MCF 10A (cell line): ENCODE data around the gene TMC6. TPM values are rescaled to one million over a fixed set of nuclear protein-coding genes. Genes with fewer than 3 reads are reported as not detected.
"Not testable (repeated sequence)": the region's sequence is repeated elsewhere in the genome, so short reads cannot be mapped to it uniquely, and the experiment has no call there.

ENCODE experiments used
- BruUV-seq: library from RNA; stranded (reverse); fragments of 400-500 nt; replicated peaks from 2 replicates; lab custom pipeline; 2021; lab: Mats Ljungman, UMichigan
- CTCF ChIA-PET: fragments of 300-600 bp; sonication (Branson Sonifier 250); formaldehyde crosslinking; extraction: SDS; loops from one replicate; lab custom pipeline; 2021; ENCODE audit warnings: antibody characterized with exemption, inconsistent platforms; lab: Yijun Ruan, JAX
- POLR2A ChIA-PET: fragments of 300-600, 350-650 bp; sonication (Branson Sonifier 250); formaldehyde crosslinking; extraction: SDS; loops from one replicate; lab custom pipeline; 2020; ENCODE audit warnings: antibody characterized with exemption, inconsistent platforms; lab: Yijun Ruan, JAX
- DNase-seq: peaks from one replicate; pipeline ENCODE4 v3.0.0-alpha.2; 2018; ENCODE audit not compliant: unreplicated experiment
- H3K27ac Mint-ChIP-seq: one replicate; pipeline ENCODE4 v1.8.0; 2022; ENCODE audit warnings: mild to moderate bottlenecking, low read depth, mixed read lengths; ENCODE audit not compliant: unreplicated experiment
- H3K27me3 Mint-ChIP-seq: one replicate; pipeline ENCODE4 v1.8.0; 2022; ENCODE audit warnings: mixed read lengths; ENCODE audit not compliant: insufficient read depth, unreplicated experiment
- H3K36me3 Mint-ChIP-seq: one replicate; pipeline ENCODE4 v1.8.0; 2022; ENCODE audit warnings: mild to moderate bottlenecking, moderate library complexity, mixed read lengths; ENCODE audit not compliant: insufficient read depth, unreplicated experiment
- H3K4me1 Mint-ChIP-seq: one replicate; pipeline ENCODE4 v1.8.0; 2022; ENCODE audit warnings: mixed read lengths; ENCODE audit not compliant: insufficient read depth, unreplicated experiment
- H3K4me3 Mint-ChIP-seq: one replicate; pipeline ENCODE4 v1.8.0; 2022; ENCODE audit warnings: mild to moderate bottlenecking, moderate library complexity, mixed read lengths; ENCODE audit not compliant: unreplicated experiment
- H3K9me3 Mint-ChIP-seq: one replicate; pipeline ENCODE4 v1.8.0; 2022; ENCODE audit warnings: mixed read lengths; ENCODE audit not compliant: unreplicated experiment
- CTCF ChIP-seq: fragments of 200-600 bp; IDR thresholded peaks from one replicate; pipeline ENCODE4 v1.8.0; 2022; ENCODE audit warnings: antibody characterized with exemption, mild to moderate bottlenecking; ENCODE audit not compliant: unreplicated experiment
- intact Hi-C: fragments of 100-400 bp; cut with micrococcal nuclease; formaldehyde crosslinking; loops from 2 replicates; pipeline ENCODE4 v1.14.1; 2022
- total RNA-seq: library from RNA; stranded (reverse); gene quantifications from 2 replicates; pipeline ENCODE4 v1.2.3, GENCODE V29; 2022

The TMC6 gene
- total RNA-seq, 1 experiment from 2014 or later = 3.1 TPM

- H3K27me3 Mint-ChIP-seq = no peaks in the 10 kb centered on the region
- no peaks in the 10 kb centered on the region for H3K9me3 Mint-ChIP-seq
- no peak for DNase-seq
- ChIA-PET POLR2A (no interaction called here), CTCF (interaction anchor here (0.6 to 1.7 kb wide), 3 partner anchors 48 to 160 kb away, joined by 3 to 7 read pairs (median 3); no protein-coding TSS in a partner anchor)
- H3K36me3 Mint-ChIP-seq = peaks cover 83% of the 10 kb centered on the region
- no peak for TF ChIP-seq CTCF
- no peak overlapping the region for H3K4me3 Mint-ChIP-seq
- no peak overlapping the region for H3K27ac Mint-ChIP-seq
- no peaks in the 10 kb centered on the region for H3K4me1 Mint-ChIP-seq
- intact Hi-C loops = no loop called here
- BruUV-seq = no TSS peak
Observed at GRCh38 chr17:78089576-78090281, 38.8 kb downstream of the TMC6 start.

GRCh38 chr17:78088529-78088928 lies 40.0 kb downstream of the TMC6 start:
- POLR2A ChIA-PET = interaction anchor here (0.6 kb wide), 1 partner anchor 61 kb away, joined by 3 read pairs; no protein-coding TSS in a partner anchor

GRCh38 chr17:78086740-78087139 lies 41.8 kb downstream of the TMC6 start:
- ChIA-PET CTCF (interaction anchor here (0.7 to 1.2 kb wide), 3 partner anchors 10 to 102 kb away, joined by 3 to 4 read pairs (median 3); no protein-coding TSS in a partner anchor), POLR2A (no interaction called here)
- no peak for TF ChIP-seq CTCF
- no peak overlapping the region for H3K4me3 Mint-ChIP-seq
- intact Hi-C loops = no loop called here
- H3K36me3 Mint-ChIP-seq = peaks cover 59% of the 10 kb centered on the region
- H3K4me1 Mint-ChIP-seq = no peaks in the 10 kb centered on the region
- no peak overlapping the region for H3K27ac Mint-ChIP-seq
- DNase-seq = no peak
- H3K9me3 Mint-ChIP-seq = no peaks in the 10 kb centered on the region
- BruUV-seq = no TSS peak
- no peaks in the 10 kb centered on the region for H3K27me3 Mint-ChIP-seq

More at GRCh38 chr17:78088529-78088928, 40.0 kb downstream of the TMC6 start:
- Mint-ChIP-seq H3K4me1 (no peaks in the 10 kb centered on the region), H3K4me3 (no peak overlapping the region), H3K27ac (no peak overlapping the region), H3K36me3 (peaks cover 75% of the 10 kb centered on the region), H3K27me3 (no peaks in the 10 kb centered on the region), H3K9me3 (no peaks in the 10 kb centered on the region)
- no TSS peak for BruUV-seq
- DNase-seq = no peak
- intact Hi-C loops = no loop called here
- CTCF ChIA-PET = interaction anchor here (0.6 to 1.7 kb wide), 2 partner anchors 10 to 47 kb away, joined by 3 to 7 read pairs; no protein-coding TSS in a partner anchor
- no peak for TF ChIP-seq CTCF

- Mint-ChIP-seq H3K4me1 (no peaks in the 10 kb centered on the region), H3K9me3 (no peaks in the 10 kb centered on the region), H3K36me3 (peaks cover 37% of the 10 kb centered on the region), H3K27ac (no peak overlapping the region), H3K27me3 (no peaks in the 10 kb centered on the region), H3K4me3 (no peak overlapping the region)
- POLR2A ChIA-PET = no interaction called here
- intact Hi-C loops = no loop called here
- CTCF ChIA-PET = interaction anchor here (0.7 to 1.1 kb wide), 2 partner anchors 42 to 60 kb away, joined by 3 read pairs; no protein-coding TSS in a partner anchor
- TF ChIP-seq CTCF = no peak
- no peak for DNase-seq
- no TSS peak for BruUV-seq
Observed at GRCh38 chr17:78082988-78083387, 45.6 kb downstream of the TMC6 start.

GRCh38 chr17:78082355-78082872 lies 46.1 kb downstream of the TMC6 start:
- BruUV-seq, CTCF ChIA-PET, intact Hi-C loops, H3K4me3 Mint-ChIP-seq, H3K27me3 Mint-ChIP-seq, H3K4me1 Mint-ChIP-seq, H3K27ac Mint-ChIP-seq, H3K9me3 Mint-ChIP-seq, DNase-seq: not testable (repeated sequence)
- H3K36me3 Mint-ChIP-seq = peaks cover 38% of the 10 kb centered on the region
- POLR2A ChIA-PET = interaction anchor here (0.6 kb wide), 1 partner anchor 249 kb away, joined by 4 read pairs; no protein-coding TSS in a partner anchor
